Caco-2 (cell line): ENCODE measurements around the gene TMEM196. TPM values are rescaled to one million over a fixed set of nuclear protein-coding genes. Genes with fewer than 3 reads are reported as not detected.

Source experiments
- BruUV-seq: library from RNA; stranded (reverse); fragments of 400-500 nt; replicated peaks from 2 replicates; lab custom pipeline; 2021; lab: Mats Ljungman, UMichigan
- CTCF ChIA-PET: fragments of 300-600 bp; sonication (Branson Sonifier 250); formaldehyde crosslinking; loops from one replicate; lab custom pipeline; 2022; ENCODE audit warnings: antibody characterized with exemption; lab: Charles Lee
- POLR2A ChIA-PET: fragments of 300-600 bp; sonication (Branson Sonifier 250); formaldehyde crosslinking; loops from one replicate; lab custom pipeline; 2022; ENCODE audit warnings: antibody characterized with exemption; lab: Charles Lee
- DNase-seq, 2 experiments: peaks; one replicate each; pipeline versions ENCODE4 v3.0.0 to v3.0.0-alpha.2; 2020 to 2022
- H3K27me3 ChIP-seq: replicated peaks from 2 replicates; pipeline ENCODE4 v1.6.0; 2011; ENCODE audit warnings: low read length; ENCODE audit not compliant: control insufficient read depth, insufficient read depth
- H3K36me3 ChIP-seq: 2 replicates; pipeline ENCODE4 v1.5.1; 2011; ENCODE audit warnings: low read length; ENCODE audit not compliant: control insufficient read depth, insufficient read depth
- H3K4me1 ChIP-seq: fragments of 250-450 bp; sonication (Bioruptor Pico); 2 replicates; pipeline ENCODE4 v1.5.1; 2020; ENCODE audit warnings: mild to moderate bottlenecking
- H3K4me3 ChIP-seq: 2 replicates; pipeline ENCODE4 v1.5.1; 2011; ENCODE audit warnings: low read depth, mild to moderate bottlenecking, control low read depth, low read length
- H3K9me3 ChIP-seq: fragments of 250-450 bp; sonication (Bioruptor Pico); 2 replicates; pipeline ENCODE4 v1.5.1; 2020; ENCODE audit warnings: mild to moderate bottlenecking, moderate library complexity
- H3K27ac Mint-ChIP-seq: one replicate; pipeline ENCODE4 v1.8.0; 2022; ENCODE audit warnings: mixed read lengths; ENCODE audit not compliant: unreplicated experiment
- H3K27me3 Mint-ChIP-seq: one replicate; pipeline ENCODE4 v1.8.0; 2022; ENCODE audit warnings: mixed read lengths; ENCODE audit not compliant: insufficient read depth, unreplicated experiment
- H3K36me3 Mint-ChIP-seq: one replicate; pipeline ENCODE4 v1.8.0; 2022; ENCODE audit warnings: mild to moderate bottlenecking, mixed read lengths; ENCODE audit not compliant: insufficient read depth, unreplicated experiment
- H3K4me1 Mint-ChIP-seq: one replicate; pipeline ENCODE4 v1.8.0; 2022; ENCODE audit warnings: low read depth, mixed read lengths; ENCODE audit not compliant: unreplicated experiment
- H3K4me3 Mint-ChIP-seq: one replicate; pipeline ENCODE4 v1.8.0; 2022; ENCODE audit warnings: mild to moderate bottlenecking, moderate library complexity, mixed read lengths; ENCODE audit not compliant: unreplicated experiment
- H3K9me3 Mint-ChIP-seq: one replicate; pipeline ENCODE4 v1.8.0; 2022; ENCODE audit warnings: mixed read lengths; ENCODE audit not compliant: unreplicated experiment
- CTCF ChIP-seq, 2 experiments: fragments of 200-600 bp in 1 of 2; IDR thresholded peaks; 1 replicate in 1 of 2; 2 replicates in 1 of 2; pipeline versions ENCODE4 v1.5.1 to v1.8.0; 2011 to 2022; ENCODE audit warnings: antibody characterized with exemption in 1 of 2, control low read depth in 1 of 2, inconsistent platforms in 1 of 2, low read depth in 1 of 2, low read length in 1 of 2, mild to moderate bottlenecking in 1 of 2, moderate library complexity in 1 of 2; ENCODE audit not compliant: insufficient read depth in 1 of 2, severe bottlenecking in 1 of 2, unreplicated experiment in 1 of 2
- intact Hi-C: fragments of 100-400 bp; cut with micrococcal nuclease; formaldehyde crosslinking; loops from one replicate; pipeline ENCODE4 v1.10.0; 2022; ENCODE audit not compliant: unreplicated experiment
- total RNA-seq: library from RNA; stranded (reverse); gene quantifications from 2 replicates; pipeline ENCODE4 v1.2.3, GENCODE V29; 2022

The TMEM196 gene
- total RNA-seq, 1 experiment from 2014 or later, result not detected

- H3K4me3 ChIP-seq, result no peak overlapping the region
- DNase-seq, result no peak
- peaks cover 15% of the 10 kb centered on the region for H3K36me3 Mint-ChIP-seq
- H3K36me3 ChIP-seq, result no peaks in the 10 kb centered on the region
- H3K27ac Mint-ChIP-seq, result no peak overlapping the region
- no peaks in the 10 kb centered on the region for H3K9me3 Mint-ChIP-seq
- BruUV-seq, result no TSS peak
- POLR2A ChIA-PET, result no interaction called here
- CTCF ChIA-PET, result no interaction called here
- TF ChIP-seq CTCF (IDR thresholded peaks at IDR 0.05; ENCODE audit: insufficient read depth in 1 of 2, low read depth in 1 of 2, low read length in 1 of 2, severe bottlenecking in 1 of 2, unreplicated experiment in 1 of 2), result no peak
- H3K27me3 ChIP-seq, result no peaks in the 10 kb centered on the region
- no peaks in the 10 kb centered on the region for H3K9me3 ChIP-seq
- no peaks in the 10 kb centered on the region for H3K4me1 ChIP-seq
- no peaks in the 10 kb centered on the region for H3K27me3 Mint-ChIP-seq
- intact Hi-C loops, result no loop called here
- no peak overlapping the region for H3K4me3 Mint-ChIP-seq
- peaks cover 6% of the 10 kb centered on the region for H3K4me1 Mint-ChIP-seq
Observed at GRCh38 chr7:19701471-19701870, 71.9 kb downstream of the TMEM196 start.

GRCh38 chr7:19700936-19701335 lies 72.5 kb downstream of the TMEM196 start:
- Mint-ChIP-seq H3K36me3 (peaks cover 15% of the 10 kb centered on the region), H3K27me3 (no peaks in the 10 kb centered on the region), H3K9me3 (no peaks in the 10 kb centered on the region), H3K4me3 (no peak overlapping the region), H3K4me1 (peaks cover 6% of the 10 kb centered on the region), H3K27ac (no peak overlapping the region)
- DNase-seq, result no peak
- no TSS peak for BruUV-seq
- no peaks in the 10 kb centered on the region for H3K27me3 ChIP-seq
- H3K36me3 ChIP-seq, result no peaks in the 10 kb centered on the region
- ChIA-PET CTCF (no interaction called here), POLR2A (no interaction called here)
- H3K4me3 ChIP-seq, result no peak overlapping the region
- no peaks in the 10 kb centered on the region for H3K4me1 ChIP-seq
- TF ChIP-seq CTCF (IDR thresholded peaks at IDR 0.05; ENCODE audit: insufficient read depth in 1 of 2, low read depth in 1 of 2, low read length in 1 of 2, severe bottlenecking in 1 of 2, unreplicated experiment in 1 of 2), result no peak
- H3K9me3 ChIP-seq, result no peaks in the 10 kb centered on the region
- intact Hi-C loops, result no loop called here

- Histone ChIP-seq H3K4me1 (no peaks in the 10 kb centered on the region), H3K9me3 (no peaks in the 10 kb centered on the region), H3K4me3 (no peak overlapping the region), H3K27me3 (no peaks in the 10 kb centered on the region), H3K36me3 (no peaks in the 10 kb centered on the region)
- Mint-ChIP-seq H3K4me1 (peaks cover 6% of the 10 kb centered on the region), H3K27ac (no peak overlapping the region), H3K36me3 (peaks cover 15% of the 10 kb centered on the region), H3K27me3 (no peaks in the 10 kb centered on the region), H3K4me3 (no peak overlapping the region), H3K9me3 (no peaks in the 10 kb centered on the region)
- intact Hi-C loops, result no loop called here
- no TSS peak for BruUV-seq
- POLR2A ChIA-PET, result no interaction called here
- TF ChIP-seq CTCF (IDR thresholded peaks at IDR 0.05; ENCODE audit: insufficient read depth in 1 of 2, low read depth in 1 of 2, low read length in 1 of 2, severe bottlenecking in 1 of 2, unreplicated experiment in 1 of 2), result no peak
- DNase-seq, result no peak
- CTCF ChIA-PET, result no interaction called here
Observed at GRCh38 chr7:19698331-19698730, 75.1 kb downstream of the TMEM196 start.
